Activated effector memory CD4-positive, alpha-beta T cell treated with anti-CD3 and anti-CD28 coated beads, Interleukin-2, amount 50 U/mL, for 16 hours (primary cell): ENCODE results near the gene OR2D2.
"Not testable (repeated sequence)": the region's sequence is repeated elsewhere in the genome, so short reads cannot be mapped to it uniquely, and the experiment has no call there.

Experiments
- DNase-seq: peaks from one replicate; pipeline ENCODE4 v3.0.0-alpha.2; 2020

The OR2D2 gene

GRCh38 chr11:6876914-6877313, 15.4 kb downstream of the OR2D2 start:
- no peak for DNase-seq

- DNase-seq: no peak
Measured at GRCh38 chr11:6876325-6876724, 16.0 kb downstream of the OR2D2 start, which contains the start of gene OR10A4. TSS of gene OR10A4 (plus strand) at chr11:6876625. CDS start at chr11:6876648, 23 bp downstream.

GRCh38 chr11:6875761-6876160, 16.5 kb downstream of the OR2D2 start:
- DNase-seq: no peak

- DNase-seq: no peak
Measured at GRCh38 chr11:6871278-6871677, 21.0 kb downstream of the OR2D2 start.

- DNase-seq: no peak
Measured at GRCh38 chr11:6864438-6864837, 27.9 kb downstream of the OR2D2 start.

GRCh38 chr11:6862961-6863360, 29.3 kb downstream of the OR2D2 start, which contains the start of gene OR10A2:
TSS of gene OR10A2 (plus strand) at chr11:6863057. CDS start at chr11:6869755, 6,698 bp downstream.
- no peak for DNase-seq

GRCh38 chr11:6856871-6857270, 35.4 kb downstream of the OR2D2 start:
- DNase-seq: no peak

- DNase-seq: no peak
Measured at GRCh38 chr11:6855971-6856541, 36.2 kb downstream of the OR2D2 start.

GRCh38 chr11:6854801-6855200, 37.5 kb downstream of the OR2D2 start:
- not testable (repeated sequence) for DNase-seq

GRCh38 chr11:6850526-6850925, 41.8 kb downstream of the OR2D2 start:
- DNase-seq: no peak

GRCh38 chr11:6845383-6845782, 46.9 kb downstream of the OR2D2 start, which contains the start of gene OR10A5:
TSS of gene OR10A5 (plus strand) at chr11:6845683. CDS start at chr11:6845683, 0 bp downstream.
- no peak for DNase-seq

GRCh38 chr11:6844356-6844755, 47.9 kb downstream of the OR2D2 start:
- DNase-seq: no peak

GRCh38 chr11:6843670-6844069, 48.6 kb downstream of the OR2D2 start:
- DNase-seq: no peak

- no peak for DNase-seq
Measured at GRCh38 chr11:6841694-6842093, 50.6 kb downstream of the OR2D2 start.
